DMS 273 (cell line): ENCODE results near the gene CDCA8.
A peak's percentile ranks its signal among the peaks of the same experiment; 100 is the strongest.

Experiments used
- DNase-seq: peaks from one replicate; lab custom pipeline; 2025; ENCODE audit not compliant: unreplicated experiment; lab: John Stamatoyannopoulos, UW

The CDCA8 gene

DNA sequence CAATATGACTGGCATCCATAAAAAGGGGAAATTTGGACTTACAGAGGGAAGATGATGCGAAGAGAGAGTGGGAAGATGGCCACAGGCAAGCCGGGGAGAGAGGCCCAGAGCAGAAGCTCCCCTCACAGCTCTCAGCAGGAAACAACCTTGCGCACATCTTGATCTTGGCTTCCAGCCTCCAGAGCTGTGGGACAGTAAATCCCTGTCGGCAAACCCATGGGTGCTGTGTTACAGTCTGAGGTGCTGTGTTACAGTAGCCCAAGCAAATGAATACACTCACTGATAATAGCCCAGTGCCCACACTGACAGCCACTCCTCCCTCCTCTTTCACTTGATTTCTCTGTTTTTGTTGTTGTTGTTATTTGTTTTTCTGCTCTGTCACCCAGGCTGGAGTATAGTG, 22.4 kb downstream of the CDCA8 start:
- DNase-seq = no peak

DNA sequence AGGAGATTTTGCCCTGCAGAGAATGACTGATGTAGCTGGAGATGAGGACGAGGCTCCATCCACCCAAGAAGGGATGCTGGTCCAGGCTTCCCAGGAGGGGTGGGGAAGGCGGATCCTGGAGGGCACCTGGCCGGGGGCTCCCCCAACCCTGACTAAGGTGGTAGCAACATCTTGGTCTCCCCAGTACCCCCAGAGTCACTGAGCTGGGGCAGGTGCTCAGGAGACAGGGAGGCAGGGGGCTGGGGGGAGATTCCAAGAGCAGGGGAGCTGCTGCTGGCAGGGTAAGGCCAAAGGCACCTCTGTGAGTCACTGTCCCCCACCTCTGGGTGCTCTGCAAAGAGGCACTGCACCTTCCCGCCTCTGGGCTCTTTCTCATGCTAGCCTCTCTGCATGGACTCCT, 24.0 kb downstream of the CDCA8 start:
- no peak for DNase-seq

DNA sequence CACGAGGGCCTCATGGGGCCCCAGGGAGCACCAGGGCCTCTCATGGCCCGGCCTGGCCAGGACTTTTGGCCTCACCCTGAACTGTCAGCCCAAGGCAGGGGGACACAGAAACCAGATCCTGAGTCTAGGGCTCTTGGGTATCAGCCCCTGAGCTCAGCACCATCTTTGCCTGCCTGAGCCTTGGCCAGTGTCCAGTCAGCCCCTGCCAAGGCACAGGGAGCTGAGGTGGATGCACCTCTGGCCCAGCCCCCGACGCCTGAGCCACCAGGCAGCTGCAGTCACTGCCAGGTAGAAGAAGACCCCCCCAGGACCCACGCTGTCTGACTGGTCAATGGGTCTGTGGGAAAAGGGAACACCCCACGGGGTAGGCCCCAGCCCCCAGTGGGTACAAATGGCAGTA, 25.3 kb downstream of the CDCA8 start:
- no peak for DNase-seq

DNA sequence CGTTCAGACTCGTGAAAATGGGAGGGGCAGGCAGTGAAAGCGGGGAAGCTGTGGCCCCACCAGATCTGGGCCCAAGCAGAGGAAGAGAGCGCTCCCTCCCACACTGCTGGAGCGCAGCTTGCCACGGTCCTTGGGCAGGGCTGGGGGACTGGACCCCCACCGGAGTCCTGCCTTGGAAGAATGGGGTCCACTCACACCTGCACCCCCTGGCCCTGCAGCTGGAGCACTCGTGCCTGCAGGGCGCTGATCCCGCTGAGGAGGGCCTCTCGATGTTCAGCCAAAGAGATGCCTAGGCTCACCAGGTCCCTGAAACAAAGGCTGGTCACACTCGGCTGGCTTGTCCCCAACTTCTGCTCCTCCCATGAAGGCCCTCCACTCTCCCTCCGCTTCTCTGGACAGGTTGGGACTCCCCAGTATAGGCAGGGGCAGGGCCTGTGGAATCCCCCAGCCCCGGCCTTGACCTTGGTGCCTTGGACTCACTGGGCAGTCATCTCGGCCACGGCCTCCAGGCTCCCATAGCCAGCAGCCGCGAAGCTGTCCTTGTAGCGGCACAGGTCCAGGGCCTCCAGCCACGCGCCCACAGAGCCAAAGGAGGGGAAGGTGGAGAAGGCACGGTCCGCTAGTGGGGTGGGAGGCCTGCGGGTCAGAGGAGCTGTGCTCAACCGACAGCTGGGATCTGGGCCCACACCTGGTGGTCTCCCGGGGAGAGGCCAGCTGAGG, 26.0 kb downstream of the CDCA8 start:
- no peak for DNase-seq

DNA sequence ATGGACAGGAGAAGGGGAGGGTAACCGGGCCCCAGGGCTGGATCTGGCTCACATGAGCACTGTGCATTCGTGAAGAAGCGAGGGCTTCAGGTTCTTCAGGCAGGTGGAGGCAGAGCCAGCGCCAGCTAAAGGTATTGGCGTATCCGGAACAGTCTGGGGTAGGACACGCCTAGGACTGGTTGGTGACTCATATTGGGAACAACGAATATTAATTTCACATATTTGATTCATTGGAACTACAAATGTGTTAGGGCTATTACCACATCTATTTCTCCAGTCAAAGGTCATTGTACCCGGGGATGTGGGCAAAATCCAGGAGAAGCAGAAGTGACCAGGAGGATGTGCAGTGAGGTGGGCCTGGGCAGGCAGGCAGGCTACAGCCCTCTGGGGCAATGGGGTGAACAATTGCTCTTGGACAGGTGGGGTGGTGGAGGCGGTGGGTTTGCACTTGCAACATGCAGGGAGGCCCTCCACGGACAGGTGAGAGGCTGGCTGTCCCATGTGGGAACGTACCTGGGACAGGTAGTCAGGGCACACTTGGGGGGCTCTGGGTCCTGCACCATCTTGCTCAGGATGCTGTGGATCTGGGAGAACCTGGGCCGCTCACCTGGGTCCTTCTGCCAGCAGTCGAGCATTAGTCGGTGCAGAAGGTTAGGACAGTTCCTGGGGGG, 26.7 kb downstream of the CDCA8 start:
- DNase-seq = no peak

DNA sequence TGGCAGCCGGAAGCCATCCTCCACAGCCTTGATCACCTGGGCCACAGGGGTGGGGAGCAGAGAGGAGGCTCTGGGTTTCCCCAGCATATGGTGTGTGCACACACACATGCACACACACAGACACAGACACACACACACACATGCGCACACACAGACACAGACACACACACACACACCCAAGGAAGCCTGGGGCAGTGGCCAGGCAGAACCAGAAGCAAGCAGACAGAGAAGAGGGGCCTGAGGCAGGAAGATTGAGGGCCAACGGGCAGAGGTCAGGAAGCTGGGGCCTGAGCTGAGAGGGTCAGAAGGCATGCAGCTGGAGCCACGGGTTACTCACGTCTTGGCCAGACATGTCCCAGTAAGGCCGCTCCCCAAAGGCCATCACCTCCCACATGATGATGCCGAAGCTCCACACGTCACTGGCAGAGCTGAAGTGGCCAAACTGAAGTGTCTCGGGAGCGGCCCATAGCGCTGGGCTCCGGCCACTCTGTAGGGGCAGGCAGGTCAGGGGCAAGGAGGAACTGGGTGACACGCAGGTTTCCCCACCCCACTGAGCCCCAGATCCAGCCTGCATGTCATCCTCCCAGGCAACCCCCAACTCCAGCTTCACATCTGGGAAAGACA, 27.4 kb downstream of the CDCA8 start:
- DNase-seq = no peak

DNA sequence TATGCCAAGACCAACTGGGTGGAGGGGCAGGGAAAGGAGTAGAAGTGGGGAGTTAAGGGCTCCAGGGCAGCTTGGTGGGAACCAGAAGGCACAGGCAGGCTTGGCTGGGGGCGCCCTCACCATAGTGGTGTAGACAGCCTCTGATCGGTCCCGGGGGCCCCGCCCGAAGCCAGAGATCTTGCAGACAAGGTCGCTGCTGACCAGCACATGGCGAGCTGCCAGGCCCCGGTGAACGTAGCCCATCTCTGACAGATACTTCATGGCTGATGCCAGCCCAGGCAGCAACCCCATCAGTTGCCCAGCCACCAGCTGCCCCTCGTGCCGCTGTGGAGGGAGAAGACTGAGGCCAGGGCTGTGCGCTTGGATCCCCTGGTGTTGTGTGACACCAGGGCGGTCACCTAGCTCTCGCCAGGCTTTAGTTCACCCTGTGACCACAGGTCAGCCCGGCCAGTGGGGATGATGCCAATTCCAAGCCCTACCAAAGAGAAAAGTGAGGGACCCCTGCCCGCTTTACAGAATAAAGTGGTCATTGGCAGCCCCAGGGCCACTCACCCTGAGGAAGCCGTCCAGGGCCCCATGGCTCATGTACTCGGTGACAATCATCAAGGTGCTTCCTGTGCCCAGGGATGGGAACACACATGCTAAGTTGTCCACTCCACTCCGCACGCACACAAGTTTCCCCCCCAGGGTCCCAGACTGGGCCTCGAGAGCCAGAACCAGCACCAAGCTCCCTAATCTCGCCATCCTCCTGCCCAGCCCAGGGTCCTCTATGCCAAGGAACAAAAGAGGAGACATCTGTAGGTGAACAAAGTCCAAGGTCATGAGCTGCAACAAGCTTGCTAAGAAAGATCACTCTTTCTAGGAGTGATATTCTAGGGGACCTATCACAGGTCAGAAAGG, 28.2 kb downstream of the CDCA8 start:
- DNase-seq = no peak

DNA sequence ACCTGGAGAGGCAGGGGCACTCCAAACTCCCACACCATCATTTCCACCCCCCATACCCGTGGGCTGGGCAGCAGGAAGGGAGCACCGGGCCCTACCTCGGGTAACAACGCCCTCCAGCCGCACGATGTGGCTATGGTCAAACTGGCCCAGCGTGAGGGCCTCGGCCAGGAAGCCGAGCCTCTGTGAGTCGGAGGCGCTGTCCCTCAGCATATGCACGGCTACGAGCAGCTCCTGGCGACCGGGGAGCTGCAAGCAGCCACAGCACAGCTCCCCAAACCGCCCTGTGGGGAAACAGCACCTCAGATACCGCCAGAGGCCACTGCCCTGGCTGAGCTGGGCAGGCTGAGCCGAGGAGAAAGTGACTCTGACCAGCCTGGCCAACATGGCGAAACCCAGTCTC, 29.2 kb downstream of the CDCA8 start:
- no peak for DNase-seq

DNA sequence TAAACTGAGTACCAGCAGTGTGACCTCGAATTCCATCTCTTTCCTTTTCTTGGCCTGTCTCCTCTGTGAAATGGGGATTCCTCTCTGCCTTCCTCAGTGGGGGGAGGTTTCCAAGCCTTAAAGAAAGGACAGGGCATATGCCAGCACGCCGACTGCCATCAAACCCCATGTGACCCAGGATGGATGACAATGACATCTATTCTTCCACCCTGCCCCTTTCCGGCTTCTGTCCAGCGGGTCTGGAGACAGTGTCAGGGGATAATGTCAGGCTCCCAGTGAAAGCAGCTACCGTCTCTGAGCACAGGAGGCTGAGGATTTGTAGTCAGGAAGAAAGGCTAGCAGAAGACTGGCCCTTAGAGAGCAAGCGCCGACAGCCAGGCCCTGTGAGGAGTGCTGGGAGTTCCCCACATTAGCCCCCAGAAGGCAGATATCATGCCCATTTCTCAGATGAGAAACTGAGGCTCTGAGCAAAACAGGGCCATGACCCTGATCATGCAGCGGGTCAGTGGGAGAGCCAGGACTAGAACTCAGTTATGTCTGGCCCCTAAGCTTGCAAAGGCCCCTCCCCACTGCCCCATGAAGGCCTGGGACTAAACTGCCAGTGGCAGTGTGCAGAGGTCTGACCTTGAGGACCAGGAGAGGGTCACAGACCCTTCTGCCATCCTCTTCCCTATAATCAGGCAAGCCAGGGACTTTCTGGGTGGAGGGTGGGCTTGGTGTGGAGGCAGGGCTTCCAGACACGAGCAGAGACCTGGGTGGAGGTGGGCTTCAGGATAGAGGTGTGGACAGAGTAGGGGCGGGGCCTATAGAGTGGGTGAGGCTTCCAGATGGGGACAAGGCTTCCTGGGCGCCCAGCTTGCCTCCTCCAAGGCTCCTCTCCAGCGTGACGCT, 30.1 kb downstream of the CDCA8 start:
- no peak for DNase-seq

DNA sequence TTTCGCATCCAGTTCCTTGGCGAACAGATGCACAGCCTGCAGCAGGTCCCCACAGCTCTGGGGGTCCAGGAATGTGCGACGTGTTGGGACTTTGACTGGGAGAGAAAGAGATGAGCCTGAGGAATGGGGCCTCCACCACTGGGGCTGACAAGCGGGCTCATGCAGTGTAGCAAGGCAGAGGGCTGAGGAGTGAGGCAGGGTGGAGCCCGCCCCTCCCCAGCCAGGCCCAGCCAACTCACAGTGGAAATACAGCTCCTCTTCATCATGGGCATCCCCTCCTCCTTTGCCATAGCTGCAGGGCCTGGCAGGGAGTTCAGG, 30.7 kb downstream of the CDCA8 start:
- no peak for DNase-seq

DNA sequence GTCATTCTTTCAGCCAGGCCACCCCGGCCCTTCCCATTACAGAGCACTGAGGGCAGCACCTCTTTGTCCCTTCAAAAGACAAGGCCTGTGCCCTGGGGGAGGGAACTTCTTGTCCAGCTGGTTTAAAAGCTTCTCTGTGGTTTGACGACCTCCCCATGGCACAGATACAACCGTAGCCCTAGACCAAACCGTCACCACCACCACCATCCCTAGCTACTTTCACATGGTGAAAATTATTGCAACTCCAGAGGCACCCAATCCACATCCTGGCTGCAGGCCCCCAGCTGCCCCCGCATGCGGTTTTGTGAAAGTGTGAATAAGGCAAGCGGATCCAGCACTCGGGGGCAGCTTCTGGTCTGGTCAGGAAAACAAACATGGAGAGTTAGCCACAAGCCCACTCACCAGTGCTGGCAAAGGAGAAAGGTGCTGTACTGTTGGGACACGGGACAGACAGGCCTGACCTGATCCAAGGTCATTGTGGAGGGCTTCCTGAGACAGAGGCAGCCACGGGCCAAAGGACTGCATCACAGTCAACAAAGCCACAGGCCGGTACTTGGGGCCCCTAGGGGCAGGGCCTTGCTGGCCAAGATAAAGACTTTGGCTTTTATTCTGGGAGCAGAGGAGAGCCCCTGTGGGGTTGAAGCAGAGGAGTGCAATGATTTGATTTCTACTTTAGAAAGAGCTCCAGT, 31.2 kb downstream of the CDCA8 start:
- DNase-seq = no peak

DNA sequence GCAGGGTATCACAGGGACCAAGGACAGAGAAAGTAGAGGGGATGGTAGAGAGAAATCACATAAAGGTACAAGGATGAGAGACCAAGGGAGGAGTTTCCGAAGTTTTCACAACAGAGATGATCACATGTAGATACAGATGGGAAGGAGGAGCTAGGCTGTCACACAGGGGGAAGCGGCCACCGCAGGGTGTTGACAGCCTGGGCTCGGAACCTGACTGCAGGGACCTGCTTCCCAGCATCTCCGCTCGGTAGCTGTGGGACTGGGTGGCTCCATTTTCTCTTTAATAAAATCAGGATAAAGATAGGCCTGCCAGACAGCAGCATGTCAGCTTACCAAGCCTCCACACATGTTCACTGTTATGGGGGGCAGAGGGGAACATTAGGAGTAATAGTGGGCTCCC, 32.3 kb downstream of the CDCA8 start:
- no peak for DNase-seq

DNA sequence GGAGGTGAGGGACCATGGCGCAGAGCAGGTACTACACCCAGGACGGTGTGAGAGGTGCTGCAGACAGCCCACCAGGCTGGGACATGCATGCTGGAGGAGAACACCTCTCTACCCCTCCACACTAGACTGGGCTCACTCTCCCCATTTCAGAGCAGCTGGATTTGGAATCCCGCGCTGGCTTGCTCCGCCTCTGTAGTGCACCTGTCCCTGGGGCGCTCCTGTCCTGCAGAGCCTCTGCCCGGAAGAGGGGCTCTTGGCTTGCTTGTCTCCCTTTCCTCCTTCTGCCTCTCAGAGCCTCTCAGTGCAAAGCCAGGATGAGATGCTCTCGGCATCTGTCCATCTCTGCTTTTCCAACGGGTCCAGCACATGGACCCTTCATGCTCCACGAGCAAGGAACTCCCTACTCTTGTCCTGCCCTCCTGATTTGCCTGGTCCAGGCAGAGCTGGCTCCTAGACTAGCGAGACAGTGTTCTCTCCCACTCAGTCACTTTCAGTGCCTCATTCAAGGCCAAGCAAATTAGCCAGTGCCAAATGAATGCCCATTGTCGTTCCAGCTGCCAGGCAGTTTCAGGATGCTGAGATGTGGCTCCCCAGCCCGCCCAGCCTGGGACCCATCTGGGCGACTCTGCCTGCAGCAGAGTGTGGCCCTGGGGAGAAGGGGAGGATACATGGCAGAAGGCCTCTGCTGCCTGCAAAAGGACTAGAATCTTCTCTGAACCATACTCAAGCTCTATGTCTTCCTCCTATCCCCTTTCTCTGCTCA, 33.7 kb downstream of the CDCA8 start:
- peak; percentile 32 for DNase-seq

DNA sequence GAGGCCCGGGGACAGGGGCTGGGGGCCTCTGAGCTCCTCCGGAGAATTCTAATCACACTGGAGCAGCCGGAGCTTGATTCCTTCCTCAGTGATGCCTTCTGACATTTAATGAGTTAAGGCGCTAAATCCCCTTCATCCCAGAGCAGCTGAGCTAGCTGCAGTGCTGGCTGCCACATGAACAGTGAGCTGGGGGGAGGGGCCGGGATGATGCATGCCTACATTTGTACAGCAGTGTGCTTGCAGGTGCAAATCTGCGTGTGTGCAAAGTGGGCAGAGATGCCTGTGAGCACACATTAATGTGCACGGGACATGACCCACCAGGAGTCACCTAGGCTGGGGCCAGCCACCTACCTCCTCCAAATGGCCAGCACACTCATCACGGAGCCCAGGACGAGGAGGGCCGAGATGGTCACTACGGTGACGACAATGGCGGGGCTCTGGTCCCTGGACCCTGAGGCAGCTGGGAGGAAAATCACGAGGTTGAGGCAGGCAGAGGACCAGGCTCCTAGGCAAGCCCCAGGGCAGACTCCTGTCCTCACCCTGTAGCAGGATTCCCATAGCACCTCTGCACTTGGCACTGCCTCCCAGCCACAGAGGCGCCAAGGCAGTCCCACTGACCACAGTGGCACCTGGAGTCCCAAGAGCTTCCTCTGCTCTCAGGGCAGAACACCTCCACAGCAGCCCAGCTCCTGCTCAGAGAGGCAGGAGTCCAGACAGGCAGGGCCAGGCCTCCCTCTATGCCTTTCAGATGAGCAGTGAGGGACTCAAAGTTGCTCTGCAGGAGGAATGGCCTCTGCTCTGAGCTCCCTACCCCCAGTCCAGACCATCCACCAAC, 34.7 kb downstream of the CDCA8 start:
- DNase-seq = no peak

DNA sequence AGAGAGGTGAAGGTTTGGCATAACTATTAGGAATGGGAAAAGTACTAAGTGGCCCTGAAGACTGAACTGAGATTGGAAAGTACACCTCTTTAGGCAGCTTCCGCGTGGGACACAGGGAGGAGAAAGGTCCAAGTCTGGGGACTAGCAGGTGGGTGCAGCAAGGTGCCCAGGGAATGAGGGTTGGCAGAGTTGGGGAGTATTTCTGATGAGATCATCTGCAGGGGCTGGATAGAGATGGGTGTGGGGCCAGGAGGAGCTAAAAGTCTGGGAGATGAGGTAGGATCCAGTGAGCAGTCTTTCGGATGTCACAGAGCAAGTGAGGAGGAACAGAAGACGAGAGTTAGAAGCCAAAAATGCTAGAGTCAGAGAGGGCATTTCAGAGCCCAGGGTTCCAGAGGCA, 36.1 kb downstream of the CDCA8 start:
- no peak for DNase-seq

DNA sequence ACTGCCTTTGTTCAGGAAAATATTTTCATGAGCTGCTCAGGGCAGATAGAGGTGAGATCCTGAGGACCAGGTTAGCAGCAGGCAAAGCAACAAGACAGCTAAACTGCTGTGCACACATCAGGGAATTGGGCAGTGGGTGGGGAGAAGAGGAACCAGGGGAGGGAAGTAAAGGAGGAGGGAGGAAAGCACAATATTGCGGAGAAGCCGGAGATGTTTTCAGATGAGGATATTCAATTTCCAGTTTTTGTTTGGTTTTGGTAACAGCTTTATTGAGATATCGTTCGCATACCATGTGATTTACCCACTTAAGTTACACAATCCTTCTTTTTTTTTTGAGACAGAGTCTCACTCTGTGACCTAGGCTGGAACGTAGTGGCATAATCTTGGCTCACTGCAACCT, 38.1 kb downstream of the CDCA8 start:
- DNase-seq = no peak

DNA sequence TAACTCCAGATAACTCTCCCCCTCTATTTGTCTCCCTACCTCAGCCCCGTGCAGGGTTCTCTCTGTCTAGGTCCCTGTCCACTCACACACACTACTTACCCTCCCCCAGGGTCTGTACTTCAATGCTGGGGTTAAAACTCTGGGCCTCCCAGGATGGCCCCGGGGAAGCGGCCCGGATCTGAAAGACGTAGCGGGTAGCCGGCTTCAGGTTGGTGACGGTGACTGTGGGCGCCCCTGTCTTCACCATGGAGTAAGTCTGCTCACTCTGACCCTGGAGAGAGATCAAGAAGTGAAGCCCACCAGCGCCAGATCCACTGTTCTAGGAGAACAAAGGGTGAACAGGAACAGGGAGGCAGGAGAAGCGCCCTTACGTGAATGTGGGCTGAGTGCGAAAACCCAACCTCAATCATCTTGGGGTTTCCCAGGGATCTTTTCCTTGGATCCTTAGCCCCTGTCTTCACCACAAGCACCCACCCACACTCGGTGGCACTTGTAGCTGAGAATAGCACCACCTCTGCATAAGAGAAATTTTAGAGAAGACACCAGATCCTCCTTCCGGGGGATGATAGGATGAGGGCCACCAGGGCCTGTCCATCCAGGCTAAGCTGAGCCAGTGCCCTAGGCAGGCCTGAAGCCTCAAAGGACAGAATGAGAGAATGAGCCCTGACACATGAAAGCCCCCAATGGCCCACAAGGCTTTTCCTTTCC, 39.1 kb downstream of the CDCA8 start:
- no peak for DNase-seq
